Adrenal gland (tissue), 12 donors: ENCODE data around the gene NSUN7. TPM values are rescaled to one million over a fixed set of nuclear protein-coding genes. Genes with fewer than 3 reads are reported as not detected.

ENCODE experiments used
- DNase-seq, 7 donors: peaks; one replicate each; pipeline ENCODE4 v3.0.0-alpha.2; 2019 to 2020
- H3K27ac ChIP-seq, 5 donors: fragments of 200-600 bp; sonication (generic) in 4 of 5; 1 replicate in 3 of 5; 2 replicates in 2 of 5; pipeline versions ENCODE4 v1.5.1 to v1.8.0; 2016 to 2020; ENCODE audit warnings: mild to moderate bottlenecking in 1 of 5
- H3K27me3 ChIP-seq: fragments of 200-600 bp; 2 replicates; pipeline ENCODE4 v1.8.0; 2021
- H3K36me3 ChIP-seq, 2 donors: fragments of 200-600 bp; replicated peaks in 1 of 2; 1 replicate in 1 of 2; 2 replicates in 1 of 2; pipeline versions ENCODE4 v1.5.1 to v1.8.0; 2018 to 2022
- H3K4me1 ChIP-seq, 2 donors: fragments of 200-600 bp; replicated peaks in 1 of 2; 1 replicate in 1 of 2; 2 replicates in 1 of 2; pipeline versions ENCODE4 v1.5.1 to v1.8.0; 2018 to 2021
- H3K4me3 ChIP-seq, 4 donors: fragments of 200-600 bp; sonication (generic) in 3 of 4; one replicate each; pipeline ENCODE4 v1.5.1; 2016 to 2018
- H3K9me3 ChIP-seq, 3 donors: fragments of 200-600 bp; sonication (generic) in 1 of 3; replicated peaks in 1 of 3; 1 replicate in 2 of 3; 2 replicates in 1 of 3; pipeline versions ENCODE4 v1.5.1 to v1.8.0; 2016 to 2021
- CTCF ChIP-seq, 6 experiments: fragments of 450-650 bp in 4 of 6; fragments of 200-600 bp in 2 of 6; sonication (generic) in 1 of 6; IDR thresholded peaks; 1 replicate in 5 of 6; 2 replicates in 1 of 6; pipeline versions ENCODE4 v1.5.1 to v1.8.0; 2016 to 2021; ENCODE audit warnings: antibody characterized with exemption in 6 of 6, mild to moderate bottlenecking in 2 of 6, moderate library complexity in 1 of 6
- POLR2A ChIP-seq, 2 donors: fragments of 450-650 bp; IDR thresholded peaks; one replicate each; pipeline ENCODE4 v1.6.1; 2017; ENCODE audit warnings: antibody characterized with exemption in 2 of 2, mild to moderate bottlenecking in 2 of 2, moderate library complexity in 1 of 2
- WGBS, 4 donors: extraction: QIAGEN DNeasy Blood & Tissue Kit in 2 of 4; methylation state at CpG; one replicate each; pipeline versions ENCODE4 v1.1.5 to v1.1.7; 2013 to 2017; 5-methylcytosine and 5-hydroxymethylcytosine counted together
- intact Hi-C, 2 donors: fragments of 100-400 bp; cut with DNase I; formaldehyde crosslinking; loops; one replicate each; pipeline versions ENCODE4 v1.14.1 to v1.15.0; 2022 to 2023
- polyA plus RNA-seq, 3 donors: library from polyadenylated mRNA; stranded (reverse); fragments of 200-250 nt in 2 of 3; fragments of 350-450 nt in 1 of 3; fragmentation: Illumina TruSeq in 1 of 3; extraction: RNeasy Lipid Tissue Mini Kit (QIAGEN cat#74804) in 1 of 3; gene quantifications; one replicate each; pipeline ENCODE4 v1.2.3, GENCODE V29; 2013 to 2014
- total RNA-seq, 9 donors: library from RNA; depleted of rRNA in 4 of 9; stranded (reverse); fragments of >200 nt in 4 of 9; fragments of 120-200 nt in 1 of 9; fragmentation: NEBNext Ultra II Directional in 1 of 9; extraction: Animal tissue kit (Norgen Biotek cat#: 25700) in 1 of 9; gene quantifications; one replicate each; pipeline versions ENCODE4 v1.1.0 to v1.2.4, GENCODE V29; 2013 to 2023
- donor health status: healthy with polysubstance abuse.
- donor health status: Bipolar disorder and iron deficiency.
- donor health status: DM: yes; HTN: yes; CAD: no.
- donor health status: DM: no; HTN: no; CAD: no.
- donor health status: DM: no; HTN: no; CAD: no.
- donor health status: DM: yes; HTN: yes; CAD: no.

Gene NSUN7
- total and polyA plus RNA-seq, 12 donors, result 0.79 to 10.4 (median 2.1) TPM

GRCh38 chr4:40848940-40849339 is 99.2 kb downstream of the NSUN7 start:
- Histone ChIP-seq H3K27me3 (no peaks in the 10 kb centered on the region), H3K4me1 (no peaks in the 10 kb centered on the region), H3K27ac (no peak overlapping the region), H3K36me3 (no peaks in the 10 kb centered on the region), H3K9me3 (no peaks in the 10 kb centered on the region), H3K4me3 (no peak overlapping the region)
- WGBS, 4 donors, result 79 to 86% (median 81%) methylated on average over 3 of the region's 3 CpGs
- intact Hi-C loops, result no loop called here
- TF ChIP-seq POLR2A (IDR thresholded peaks at IDR 0.05) (no peak), CTCF (IDR thresholded peaks at IDR 0.05) (no peak)
- DNase-seq, result no peak

GRCh38 chr4:40850496-40850895 is 100.7 kb downstream of the NSUN7 start:
- Histone ChIP-seq H3K36me3 (no peaks in the 10 kb centered on the region), H3K27ac (no peak overlapping the region), H3K4me1 (no peaks in the 10 kb centered on the region), H3K27me3 (no peaks in the 10 kb centered on the region), H3K9me3 (no peaks in the 10 kb centered on the region), H3K4me3 (no peak overlapping the region)
- 81 to 87% (median 84%) methylated on average over 4 of the region's 4 CpGs for WGBS, 4 donors
- peak in 1 of 7 donors; percentile 17 for DNase-seq
- intact Hi-C loops, result no loop called here
- no peak for TF ChIP-seq POLR2A (IDR thresholded peaks at IDR 0.05)
- no peak for TF ChIP-seq CTCF (IDR thresholded peaks at IDR 0.05)

GRCh38 chr4:40856277-40856839 is 106.6 kb downstream of the NSUN7 start:
- WGBS, 4 donors, result 58 to 67% (median 64%) methylated on average over 14 to 16 of the region's 16 CpGs
- Histone ChIP-seq H3K9me3 (no peaks in the 10 kb centered on the region), H3K4me1 (peaks cover 5 to 8% of the 10 kb centered on the region in 2 donors), H3K27ac (no peak overlapping the region), H3K27me3 (no peaks in the 10 kb centered on the region), H3K4me3 (peak overlapping the region in 1 of 4 donors; percentile 24), H3K36me3 (no peaks in the 10 kb centered on the region)
- intact Hi-C loops, result no loop called here
- no peak for DNase-seq
- TF ChIP-seq CTCF (IDR thresholded peaks at IDR 0.05) (no peak), POLR2A (IDR thresholded peaks at IDR 0.05) (no peak)

GRCh38 chr4:40856840-40857362 is 107.1 kb downstream of the NSUN7 start:
- Histone ChIP-seq H3K27ac (no peak overlapping the region), H3K36me3 (no peaks in the 10 kb centered on the region), H3K4me1 (peaks cover 5 to 8% of the 10 kb centered on the region in 2 donors), H3K4me3 (peak overlapping the region in 2 of 4 donors; percentile 24 to 26), H3K9me3 (no peaks in the 10 kb centered on the region), H3K27me3 (no peaks in the 10 kb centered on the region)
- DNase-seq, result peak; percentile 31 to 68 (median 60)
- intact Hi-C loops, result no loop called here
- TF ChIP-seq POLR2A (IDR thresholded peaks at IDR 0.05), result no peak
- TF ChIP-seq CTCF (IDR thresholded peaks at IDR 0.05), result no peak
- WGBS, 4 donors, result 3 to 25% (median 12%) methylated on average over 10 to 51 of the region's 51 CpGs
